Measurements from ENCODE around the gene TNFAIP8L1. TPM values are rescaled to one million over a fixed set of nuclear protein-coding genes. Genes with fewer than 3 reads are reported as not detected.

Gene TNFAIP8L1
- total RNA-seq, 1 experiment from 2014 or later = 21.8 TPM

GRCh38 chr19:4618019-4618418 is 21.3 kb upstream of the TNFAIP8L1 start:
- Mint-ChIP-seq H3K4me1 (ENCODE audit: low read depth, unreplicated experiment) (no peaks in the 10 kb centered on the region), H3K27ac (ENCODE audit: unreplicated experiment) (no peak overlapping the region), H3K9me3 (ENCODE audit: unreplicated experiment) (no peaks in the 10 kb centered on the region), H3K36me3 (ENCODE audit: insufficient read depth, unreplicated experiment) (no peaks in the 10 kb centered on the region), H3K27me3 (ENCODE audit: insufficient read depth, unreplicated experiment) (peaks cover 7% of the 10 kb centered on the region), H3K4me3 (ENCODE audit: unreplicated experiment) (no peak overlapping the region)
- peaks cover 5% of the 10 kb centered on the region; the same call in 1 of the 2 replicates for H3K4me1 ChIP-seq
- no TSS peak for BruUV-seq (replicated peaks)
- DNase-seq = no peak
- no peaks in the 10 kb centered on the region for H3K27me3 ChIP-seq (replicated peaks; ENCODE audit: control insufficient read depth, insufficient read depth, low read length)
- ChIA-PET CTCF (no interaction called here), POLR2A (no interaction called here)
- no peaks in the 10 kb centered on the region for H3K9me3 ChIP-seq
- H3K4me3 ChIP-seq (ENCODE audit: low read depth, low read length) = no peak overlapping the region
- TF ChIP-seq, protein P1, sequence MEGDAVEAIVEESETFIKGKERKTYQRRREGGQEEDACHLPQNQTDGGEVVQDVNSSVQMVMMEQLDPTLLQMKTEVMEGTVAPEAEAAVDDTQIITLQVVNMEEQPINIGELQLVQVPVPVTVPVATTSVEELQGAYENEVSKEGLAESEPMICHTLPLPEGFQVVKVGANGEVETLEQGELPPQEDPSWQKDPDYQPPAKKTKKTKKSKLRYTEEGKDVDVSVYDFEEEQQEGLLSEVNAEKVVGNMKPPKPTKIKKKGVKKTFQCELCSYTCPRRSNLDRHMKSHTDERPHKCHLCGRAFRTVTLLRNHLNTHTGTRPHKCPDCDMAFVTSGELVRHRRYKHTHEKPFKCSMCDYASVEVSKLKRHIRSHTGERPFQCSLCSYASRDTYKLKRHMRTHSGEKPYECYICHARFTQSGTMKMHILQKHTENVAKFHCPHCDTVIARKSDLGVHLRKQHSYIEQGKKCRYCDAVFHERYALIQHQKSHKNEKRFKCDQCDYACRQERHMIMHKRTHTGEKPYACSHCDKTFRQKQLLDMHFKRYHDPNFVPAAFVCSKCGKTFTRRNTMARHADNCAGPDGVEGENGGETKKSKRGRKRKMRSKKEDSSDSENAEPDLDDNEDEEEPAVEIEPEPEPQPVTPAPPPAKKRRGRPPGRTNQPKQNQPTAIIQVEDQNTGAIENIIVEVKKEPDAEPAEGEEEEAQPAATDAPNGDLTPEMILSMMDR (IDR thresholded peaks at IDR 0.05; ENCODE audit: insufficient read depth in 1 of 2, low read depth in 1 of 2, low read length in 1 of 2, severe bottlenecking in 1 of 2, unreplicated experiment in 1 of 2) = no peak
- no peaks in the 10 kb centered on the region for H3K36me3 ChIP-seq (ENCODE audit: control insufficient read depth, insufficient read depth, low read length)
- intact Hi-C loops (cut with micrococcal nuclease; ENCODE audit: unreplicated experiment) = no loop called here

- H3K4me3 Mint-ChIP-seq (ENCODE audit: unreplicated experiment) = no peak overlapping the region
- Histone ChIP-seq H3K27me3 (replicated peaks; ENCODE audit: control insufficient read depth, insufficient read depth, low read length) (no peaks in the 10 kb centered on the region), H3K4me1 (peaks cover 6% of the 10 kb centered on the region; the same call in 1 of the 2 replicates), H3K4me3 (ENCODE audit: low read depth, low read length) (no peak overlapping the region), H3K36me3 (ENCODE audit: control insufficient read depth, insufficient read depth, low read length) (no peaks in the 10 kb centered on the region), H3K9me3 (no peaks in the 10 kb centered on the region)
- intact Hi-C loops (cut with micrococcal nuclease; ENCODE audit: unreplicated experiment) = loop anchor here (5.0 kb wide), 1 partner anchor 32 kb away; no protein-coding TSS in a partner anchor
- no peaks in the 10 kb centered on the region for H3K36me3 Mint-ChIP-seq (ENCODE audit: insufficient read depth, unreplicated experiment)
- BruUV-seq (replicated peaks) = no TSS peak
- POLR2A ChIA-PET = no interaction called here
- H3K27ac Mint-ChIP-seq (ENCODE audit: unreplicated experiment) = no peak overlapping the region
- no peaks in the 10 kb centered on the region for H3K4me1 Mint-ChIP-seq (ENCODE audit: low read depth, unreplicated experiment)
- H3K9me3 Mint-ChIP-seq (ENCODE audit: unreplicated experiment) = no peaks in the 10 kb centered on the region
- no peak for DNase-seq
- peaks cover 7% of the 10 kb centered on the region for H3K27me3 Mint-ChIP-seq (ENCODE audit: insufficient read depth, unreplicated experiment)
- TF ChIP-seq, protein P1 (IDR thresholded peaks at IDR 0.05; ENCODE audit: insufficient read depth in 1 of 2, low read depth in 1 of 2, low read length in 1 of 2, severe bottlenecking in 1 of 2, unreplicated experiment in 1 of 2) = no peak
- CTCF ChIA-PET = no interaction called here
These were observed 19.5 kb upstream of the TNFAIP8L1 start for GRCh38 chr19:4619668-4620294.

DNA sequence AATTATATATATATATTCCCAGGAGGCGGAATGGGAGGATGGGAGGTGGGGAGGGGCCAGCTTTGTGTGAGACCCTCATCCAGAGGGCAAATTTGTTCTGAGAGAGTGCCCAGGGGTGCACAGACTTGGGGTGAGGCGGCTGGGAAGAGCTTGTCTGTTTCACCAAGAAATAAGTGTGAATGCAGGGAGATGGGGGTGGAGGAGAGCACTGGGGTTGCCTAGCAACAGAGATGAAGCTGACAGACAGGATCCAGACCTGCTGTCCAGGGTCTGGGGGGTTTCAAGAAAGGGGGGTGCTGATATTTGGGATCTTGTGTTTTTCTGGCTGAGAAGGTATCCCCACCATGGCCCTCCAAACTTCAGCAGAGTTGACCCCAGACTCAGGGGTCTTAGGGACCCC is 18.6 kb upstream of the TNFAIP8L1 start:
- Mint-ChIP-seq H3K27ac (ENCODE audit: unreplicated experiment) (no peak overlapping the region), H3K9me3 (ENCODE audit: unreplicated experiment) (no peaks in the 10 kb centered on the region), H3K36me3 (ENCODE audit: insufficient read depth, unreplicated experiment) (no peaks in the 10 kb centered on the region), H3K27me3 (ENCODE audit: insufficient read depth, unreplicated experiment) (peaks cover 7% of the 10 kb centered on the region), H3K4me3 (ENCODE audit: unreplicated experiment) (no peak overlapping the region), H3K4me1 (ENCODE audit: low read depth, unreplicated experiment) (no peaks in the 10 kb centered on the region)
- no peak for DNase-seq
- Histone ChIP-seq H3K9me3 (no peaks in the 10 kb centered on the region), H3K4me1 (peaks cover 9% of the 10 kb centered on the region; the same call in 1 of the 2 replicates), H3K27me3 (replicated peaks; ENCODE audit: control insufficient read depth, insufficient read depth, low read length) (no peaks in the 10 kb centered on the region), H3K36me3 (ENCODE audit: control insufficient read depth, insufficient read depth, low read length) (no peaks in the 10 kb centered on the region), H3K4me3 (ENCODE audit: low read depth, low read length) (no peak overlapping the region)
- ChIA-PET CTCF (interaction anchor here (1.0 kb wide), 1 partner anchor 45 kb away, joined by 3 read pairs; no protein-coding TSS in a partner anchor), POLR2A (no interaction called here)
- TF ChIP-seq, protein P1 (IDR thresholded peaks at IDR 0.05; ENCODE audit: insufficient read depth in 1 of 2, low read depth in 1 of 2, low read length in 1 of 2, severe bottlenecking in 1 of 2, unreplicated experiment in 1 of 2) = no peak
- intact Hi-C loops (cut with micrococcal nuclease; ENCODE audit: unreplicated experiment) = loop anchor here (5.0 kb wide), 1 partner anchor 33 kb away; no protein-coding TSS in a partner anchor
- no TSS peak for BruUV-seq (replicated peaks)
